Panc1 (cell line): ENCODE results near the gene CRYAB.

Experiments
- POLR2AphosphoS5 ChIP-seq: IDR thresholded peaks from 2 replicates; pipeline ENCODE4 v1.6.1; 2012; ENCODE audit warnings: mild to moderate bottlenecking, low read depth, low read length, moderate library complexity
- SIN3A ChIP-seq: IDR thresholded peaks from 2 replicates; pipeline ENCODE4 v1.6.1; 2012; ENCODE audit warnings: low read depth, mild to moderate bottlenecking, low read length, moderate library complexity, borderline replicate concordance; ENCODE audit not compliant: insufficient read depth
- TF ChIP-seq, protein P1 (sequence below): fragments of 450-650 bp; IDR thresholded peaks from 2 replicates; pipeline ENCODE4 v1.5.1; 2017; ENCODE audit warnings: mild to moderate bottlenecking
- TF ChIP-seq, protein P2 (sequence below), 2 experiments: IDR thresholded peaks; 2 replicates each; pipeline ENCODE4 v1.6.1; 2011 to 2012; ENCODE audit warnings: low read depth in 2 of 2, control low read depth in 1 of 2, low read length in 1 of 2, mild to moderate bottlenecking in 1 of 2, moderate library complexity in 1 of 2; ENCODE audit not compliant: insufficient read depth in 1 of 2

DNA sequence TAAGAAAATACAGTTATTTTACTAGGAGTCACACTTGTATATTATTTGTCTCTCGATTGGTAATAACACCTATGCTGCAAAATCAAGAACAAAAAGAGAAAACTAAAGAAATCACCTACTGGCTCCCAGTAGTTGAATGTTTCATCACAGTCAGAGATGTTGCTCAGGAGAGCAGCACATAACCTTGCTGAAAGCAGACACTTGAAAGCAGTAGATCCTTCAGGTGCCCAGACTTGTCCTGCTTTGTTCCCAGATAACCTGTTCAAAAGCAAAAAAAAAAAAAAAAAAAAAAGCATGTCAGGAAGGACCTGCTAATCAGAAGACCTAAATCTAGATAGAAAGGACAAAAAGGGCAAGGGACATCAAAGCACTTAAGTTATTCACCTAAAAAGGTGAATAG, 41.5 kb downstream of the CRYAB start:
- TF ChIP-seq, protein P1, sequence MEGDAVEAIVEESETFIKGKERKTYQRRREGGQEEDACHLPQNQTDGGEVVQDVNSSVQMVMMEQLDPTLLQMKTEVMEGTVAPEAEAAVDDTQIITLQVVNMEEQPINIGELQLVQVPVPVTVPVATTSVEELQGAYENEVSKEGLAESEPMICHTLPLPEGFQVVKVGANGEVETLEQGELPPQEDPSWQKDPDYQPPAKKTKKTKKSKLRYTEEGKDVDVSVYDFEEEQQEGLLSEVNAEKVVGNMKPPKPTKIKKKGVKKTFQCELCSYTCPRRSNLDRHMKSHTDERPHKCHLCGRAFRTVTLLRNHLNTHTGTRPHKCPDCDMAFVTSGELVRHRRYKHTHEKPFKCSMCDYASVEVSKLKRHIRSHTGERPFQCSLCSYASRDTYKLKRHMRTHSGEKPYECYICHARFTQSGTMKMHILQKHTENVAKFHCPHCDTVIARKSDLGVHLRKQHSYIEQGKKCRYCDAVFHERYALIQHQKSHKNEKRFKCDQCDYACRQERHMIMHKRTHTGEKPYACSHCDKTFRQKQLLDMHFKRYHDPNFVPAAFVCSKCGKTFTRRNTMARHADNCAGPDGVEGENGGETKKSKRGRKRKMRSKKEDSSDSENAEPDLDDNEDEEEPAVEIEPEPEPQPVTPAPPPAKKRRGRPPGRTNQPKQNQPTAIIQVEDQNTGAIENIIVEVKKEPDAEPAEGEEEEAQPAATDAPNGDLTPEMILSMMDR = no peak
- no peak for TF ChIP-seq POLR2AphosphoS5
- no peak for TF ChIP-seq SIN3A
- TF ChIP-seq, protein P2, sequence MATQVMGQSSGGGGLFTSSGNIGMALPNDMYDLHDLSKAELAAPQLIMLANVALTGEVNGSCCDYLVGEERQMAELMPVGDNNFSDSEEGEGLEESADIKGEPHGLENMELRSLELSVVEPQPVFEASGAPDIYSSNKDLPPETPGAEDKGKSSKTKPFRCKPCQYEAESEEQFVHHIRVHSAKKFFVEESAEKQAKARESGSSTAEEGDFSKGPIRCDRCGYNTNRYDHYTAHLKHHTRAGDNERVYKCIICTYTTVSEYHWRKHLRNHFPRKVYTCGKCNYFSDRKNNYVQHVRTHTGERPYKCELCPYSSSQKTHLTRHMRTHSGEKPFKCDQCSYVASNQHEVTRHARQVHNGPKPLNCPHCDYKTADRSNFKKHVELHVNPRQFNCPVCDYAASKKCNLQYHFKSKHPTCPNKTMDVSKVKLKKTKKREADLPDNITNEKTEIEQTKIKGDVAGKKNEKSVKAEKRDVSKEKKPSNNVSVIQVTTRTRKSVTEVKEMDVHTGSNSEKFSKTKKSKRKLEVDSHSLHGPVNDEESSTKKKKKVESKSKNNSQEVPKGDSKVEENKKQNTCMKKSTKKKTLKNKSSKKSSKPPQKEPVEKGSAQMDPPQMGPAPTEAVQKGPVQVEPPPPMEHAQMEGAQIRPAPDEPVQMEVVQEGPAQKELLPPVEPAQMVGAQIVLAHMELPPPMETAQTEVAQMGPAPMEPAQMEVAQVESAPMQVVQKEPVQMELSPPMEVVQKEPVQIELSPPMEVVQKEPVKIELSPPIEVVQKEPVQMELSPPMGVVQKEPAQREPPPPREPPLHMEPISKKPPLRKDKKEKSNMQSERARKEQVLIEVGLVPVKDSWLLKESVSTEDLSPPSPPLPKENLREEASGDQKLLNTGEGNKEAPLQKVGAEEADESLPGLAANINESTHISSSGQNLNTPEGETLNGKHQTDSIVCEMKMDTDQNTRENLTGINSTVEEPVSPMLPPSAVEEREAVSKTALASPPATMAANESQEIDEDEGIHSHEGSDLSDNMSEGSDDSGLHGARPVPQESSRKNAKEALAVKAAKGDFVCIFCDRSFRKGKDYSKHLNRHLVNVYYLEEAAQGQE (IDR thresholded peaks at IDR 0.05; ENCODE audit: insufficient read depth in 1 of 2, low read depth in 2 of 2, low read length in 1 of 2) = no peak
